Stromal cell of bone marrow (primary cell): Measurements from ENCODE around the gene DNAH1.
A peak's percentile ranks its signal among the peaks of the same experiment; 100 is the strongest.

Experiments used
- DNase-seq: peaks from one replicate; pipeline ENCODE4 v3.0.0-alpha.2; 2012; ENCODE audit warnings: low read depth

DNAH1 gene

GRCh38 chr3:52311576-52312119 lies 4.5 kb upstream of the DNAH1 start:
- DNase-seq, result no peak

GRCh38 chr3:52313188-52313773 lies 2.8 kb upstream of the DNAH1 start:
- no peak for DNase-seq

- DNase-seq, result peak; percentile 28
Observed at GRCh38 chr3:52313774-52314188, 2.3 kb upstream of the DNAH1 start.

- peak; percentile 28 for DNase-seq
Observed at GRCh38 chr3:52314489-52314888, 1.6 kb upstream of the DNAH1 start.

DNA sequence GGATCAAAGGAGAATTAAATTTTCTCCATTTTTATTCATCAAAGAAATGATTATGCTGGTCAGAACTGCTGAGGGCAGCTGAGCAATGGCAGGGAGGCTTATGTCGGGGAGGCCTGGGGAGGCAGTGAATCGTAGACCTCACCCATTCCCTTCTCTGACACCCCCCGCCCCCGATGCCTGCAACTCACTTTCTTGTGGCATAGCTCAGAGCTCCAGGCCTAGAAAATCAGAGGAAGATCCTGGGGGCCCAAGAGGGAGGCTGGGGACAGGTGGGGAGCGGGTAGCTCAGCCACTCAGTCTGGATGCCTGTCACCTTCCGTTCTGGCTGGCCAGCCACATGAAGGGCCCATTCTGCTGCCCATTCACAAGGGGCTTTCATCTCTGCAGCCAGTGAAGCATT lies 1.1 kb upstream of the DNAH1 start:
- DNase-seq, result no peak

DNA sequence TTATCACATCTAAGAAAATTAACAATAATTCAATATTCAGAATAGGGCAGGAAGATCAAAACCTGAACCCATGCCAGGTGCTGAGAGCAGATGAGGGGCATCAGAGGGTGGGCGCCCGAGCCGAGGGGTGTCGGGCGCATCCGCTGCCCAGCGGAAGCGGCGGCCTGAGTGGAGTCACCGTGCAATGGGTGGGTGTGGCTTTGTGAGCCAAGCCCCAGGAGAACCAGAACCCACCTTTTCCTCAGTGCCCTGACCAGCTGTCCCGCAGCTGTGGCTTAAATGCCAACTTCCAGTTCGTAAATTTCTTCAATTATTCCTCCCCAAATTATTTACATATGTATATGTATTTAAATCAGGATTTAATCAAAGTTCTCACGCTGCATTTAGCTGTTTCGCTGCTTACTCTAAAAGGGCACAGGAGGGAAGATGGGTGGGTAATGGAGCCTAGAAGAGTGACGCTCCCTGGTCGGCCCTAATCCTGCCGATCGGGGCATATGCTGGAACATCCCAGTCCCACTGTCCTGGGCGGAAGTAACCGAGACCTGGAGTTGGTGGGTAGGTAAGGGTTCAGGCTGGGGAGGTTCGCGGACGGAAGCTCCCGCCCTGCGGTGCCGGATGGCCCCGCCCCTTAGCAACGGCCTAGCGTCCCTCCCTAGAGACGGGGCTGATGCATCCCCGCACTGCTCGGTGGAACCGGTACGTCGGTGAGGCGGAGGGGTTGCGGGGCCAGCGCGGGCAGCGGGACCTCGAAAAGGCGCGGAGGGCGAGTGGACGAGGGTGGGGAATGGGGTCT lies 1.3 kb downstream of the DNAH1 start:
- DNase-seq, result no peak

DNA sequence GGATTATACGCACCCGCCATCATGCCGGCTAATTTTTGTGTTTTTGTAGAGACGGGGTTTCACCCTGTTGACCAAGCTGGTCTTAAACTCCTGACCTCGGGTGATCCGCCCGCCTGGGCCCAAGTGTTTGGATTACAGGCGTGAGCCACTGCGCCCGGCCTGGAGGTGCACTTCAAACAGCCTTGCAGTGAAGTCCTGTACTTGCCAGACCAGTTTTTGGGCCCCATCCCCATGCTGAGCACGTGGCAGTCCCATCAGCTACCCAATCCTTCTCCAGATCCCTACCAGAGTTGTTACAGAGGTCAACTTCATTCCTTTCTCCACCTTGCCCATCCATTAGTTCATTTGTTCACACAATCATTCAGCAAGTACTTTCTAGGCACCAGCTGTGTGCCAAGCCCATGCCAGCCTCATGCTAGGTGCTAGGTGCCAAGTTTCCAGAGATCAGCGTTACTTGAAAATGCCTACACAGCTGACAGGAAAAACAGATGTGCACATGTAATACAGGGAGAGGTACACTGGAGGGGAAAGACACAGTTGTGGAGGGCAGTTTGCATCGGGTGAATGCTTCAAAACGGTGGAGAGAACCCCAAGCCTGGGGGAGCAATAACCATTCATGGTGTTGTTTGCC lies 2.2 kb downstream of the DNAH1 start:
- no peak for DNase-seq

GRCh38 chr3:52319921-52320595 lies 3.9 kb downstream of the DNAH1 start:
- no peak for DNase-seq

DNA sequence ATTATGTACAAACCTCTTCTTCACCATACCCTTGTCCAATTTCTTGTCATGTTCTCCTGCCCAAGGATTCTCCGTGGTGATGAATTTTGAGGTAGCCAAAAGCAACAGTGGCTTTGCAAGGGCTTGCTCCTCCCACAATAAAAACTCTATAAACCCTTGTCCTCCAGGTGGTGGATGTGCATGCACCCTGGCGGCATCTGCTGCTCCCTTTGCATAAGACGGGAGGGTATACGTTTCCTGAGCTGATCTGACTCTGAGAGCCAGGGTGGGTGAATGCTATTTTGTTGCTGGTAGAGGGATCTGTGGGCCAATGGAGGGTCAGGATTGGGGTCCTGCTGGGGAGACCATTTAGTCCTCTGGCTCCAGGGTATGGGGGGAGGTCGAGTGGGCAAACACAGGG lies 5.4 kb downstream of the DNAH1 start:
- no peak for DNase-seq

- no peak for DNase-seq
Observed at GRCh38 chr3:52322466-52322865, 6.3 kb downstream of the DNAH1 start.

DNA sequence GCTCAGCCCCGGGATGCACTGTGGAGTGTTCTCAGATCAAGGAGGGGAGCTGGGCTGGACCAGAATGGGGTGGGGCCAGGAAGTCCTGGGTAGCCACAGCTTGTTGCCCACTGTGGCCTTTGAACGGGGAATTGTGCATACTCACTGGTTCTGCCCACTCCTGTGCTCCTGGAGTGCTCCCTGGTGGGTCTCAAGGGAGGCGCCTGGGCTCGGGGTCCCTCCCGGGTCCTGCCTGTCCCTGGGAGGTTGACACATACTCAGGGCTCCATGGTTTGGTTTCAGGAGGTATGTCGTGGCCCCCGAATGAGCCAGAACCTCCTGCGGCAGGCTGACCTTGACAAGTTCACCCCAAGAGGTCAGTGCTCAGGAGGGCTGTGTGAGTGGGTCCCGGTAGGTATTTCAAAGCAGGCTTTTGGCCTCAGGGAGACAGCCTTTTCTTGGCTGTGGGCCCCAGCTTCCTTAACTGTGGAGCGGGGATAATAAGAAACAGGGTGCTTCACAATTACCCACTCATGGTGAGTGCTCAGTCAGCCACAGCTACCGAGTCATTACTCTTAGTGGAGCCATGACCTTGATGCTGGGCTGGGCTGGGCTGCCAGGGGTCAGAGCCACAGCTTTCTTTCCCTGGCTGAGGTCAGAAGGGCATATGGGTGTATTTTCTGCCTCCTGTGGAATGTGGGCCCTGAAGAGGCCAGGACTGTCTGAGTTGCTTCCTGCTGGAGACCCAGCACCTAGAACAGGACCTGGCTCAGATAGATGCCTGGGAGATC lies 7.6 kb downstream of the DNAH1 start:
- no peak for DNase-seq

GRCh38 chr3:52324676-52325075 lies 8.6 kb downstream of the DNAH1 start:
- DNase-seq, result no peak

DNA sequence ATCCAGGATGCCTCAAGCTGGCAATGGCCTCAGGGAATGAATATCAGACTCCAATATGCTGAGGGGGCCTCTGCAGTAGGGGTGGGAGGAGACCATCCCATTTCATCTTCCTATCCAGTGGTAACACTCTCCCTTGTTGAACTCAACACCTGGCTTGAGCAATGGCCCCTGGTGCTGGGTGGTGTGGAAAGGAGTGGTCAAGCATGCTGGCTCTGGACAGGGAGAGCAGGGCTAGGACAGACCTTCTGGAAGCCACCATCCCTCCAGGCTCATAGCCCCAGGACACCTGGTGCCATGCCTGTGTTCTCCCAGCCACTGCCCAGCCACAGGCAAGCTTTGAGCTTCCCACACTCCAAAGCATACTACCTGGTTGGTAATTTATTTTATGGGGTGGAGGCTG lies 9.6 kb downstream of the DNAH1 start:
- no peak for DNase-seq

GRCh38 chr3:52326976-52327375 lies 10.9 kb downstream of the DNAH1 start:
- no peak for DNase-seq

DNA sequence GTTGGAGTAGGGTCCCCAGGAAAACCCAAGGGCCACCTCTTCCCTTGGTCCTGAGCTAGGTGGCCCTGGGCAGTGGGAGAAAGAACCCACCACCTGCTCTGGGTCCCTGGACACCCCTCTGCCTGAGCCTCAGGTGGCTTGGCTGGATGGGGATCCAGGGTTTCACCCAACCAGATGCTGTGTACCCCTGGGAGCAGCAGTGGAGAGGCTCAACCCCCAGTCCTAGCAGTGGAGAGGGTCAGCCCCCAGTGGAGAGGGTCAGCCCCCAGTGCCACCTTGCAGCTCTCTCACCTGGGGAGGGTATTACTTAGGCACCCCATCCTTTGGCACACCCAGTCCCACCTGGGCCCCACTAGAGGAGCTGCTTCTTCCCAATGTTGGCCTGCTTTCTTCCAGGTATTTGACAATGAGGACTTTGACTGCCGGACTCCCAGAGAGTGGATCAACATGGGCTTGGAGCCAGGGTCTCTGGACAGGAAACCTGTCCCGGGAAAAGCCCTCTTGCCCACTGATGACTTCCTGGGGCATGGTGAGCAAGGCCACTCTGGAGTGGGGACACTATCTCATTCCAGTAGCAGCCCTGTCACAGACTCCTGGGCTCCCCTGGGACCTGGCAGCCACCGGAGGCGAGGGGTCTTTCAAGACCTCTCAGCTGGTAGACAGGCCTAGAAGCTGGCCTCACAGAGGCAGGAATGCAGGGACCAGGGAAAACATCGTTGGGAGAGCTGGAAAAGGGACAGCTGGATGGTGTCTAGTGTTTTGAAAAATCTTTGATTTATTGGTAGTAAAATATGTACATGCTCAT lies 11.6 kb downstream of the DNAH1 start:
- no peak for DNase-seq

DNA sequence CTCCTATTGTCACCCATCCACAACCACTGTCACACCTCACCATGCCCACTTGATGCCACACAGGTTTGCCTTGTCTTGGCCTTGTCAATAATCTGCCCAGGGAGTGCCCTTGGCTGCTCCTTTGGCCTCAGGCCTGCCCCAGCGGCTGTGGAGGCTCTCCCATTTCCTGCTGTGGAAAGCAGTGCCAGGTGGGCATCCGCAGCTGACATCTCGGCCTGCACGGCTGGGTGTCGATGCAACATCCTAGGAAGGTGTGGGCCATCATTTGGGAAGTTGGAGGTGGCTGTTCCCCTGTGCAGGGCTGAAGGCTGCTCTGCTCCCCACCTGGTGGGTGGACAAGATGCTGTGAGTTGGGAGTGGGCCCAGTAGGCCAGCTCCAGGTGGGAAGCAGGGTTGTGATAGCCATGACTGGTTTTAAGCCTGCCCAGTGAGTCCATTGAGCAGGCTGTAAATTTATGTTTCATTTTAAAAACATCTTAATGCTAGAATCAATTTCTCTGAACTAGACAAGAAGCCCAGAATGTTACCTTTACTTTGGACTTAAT lies 12.5 kb downstream of the DNAH1 start:
- DNase-seq, result no peak

GRCh38 chr3:52330194-52330805 lies 14.2 kb downstream of the DNAH1 start:
- no peak for DNase-seq

DNA sequence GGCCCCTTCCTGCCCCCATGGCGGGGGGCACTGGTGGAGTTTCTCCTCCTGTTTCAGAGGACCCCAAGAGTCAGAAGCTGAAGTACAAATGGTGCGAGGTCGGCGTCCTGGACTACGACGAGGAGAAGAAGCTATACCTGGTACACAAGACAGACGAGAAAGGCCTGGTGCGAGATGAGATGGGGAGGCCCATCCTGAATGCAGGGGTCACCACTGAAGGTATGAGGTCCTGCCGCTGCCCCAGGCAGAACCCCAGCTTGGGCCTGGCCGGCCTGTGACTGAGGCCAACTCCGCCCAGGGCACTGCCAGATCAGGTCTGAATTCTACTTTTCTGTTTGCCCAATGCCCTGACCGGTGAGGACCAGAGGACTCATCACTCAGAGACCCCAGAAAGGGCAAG lies 15.0 kb downstream of the DNAH1 start:
- DNase-seq, result no peak

- DNase-seq, result no peak
Observed at GRCh38 chr3:52331906-52332305, 15.8 kb downstream of the DNAH1 start.

DNA sequence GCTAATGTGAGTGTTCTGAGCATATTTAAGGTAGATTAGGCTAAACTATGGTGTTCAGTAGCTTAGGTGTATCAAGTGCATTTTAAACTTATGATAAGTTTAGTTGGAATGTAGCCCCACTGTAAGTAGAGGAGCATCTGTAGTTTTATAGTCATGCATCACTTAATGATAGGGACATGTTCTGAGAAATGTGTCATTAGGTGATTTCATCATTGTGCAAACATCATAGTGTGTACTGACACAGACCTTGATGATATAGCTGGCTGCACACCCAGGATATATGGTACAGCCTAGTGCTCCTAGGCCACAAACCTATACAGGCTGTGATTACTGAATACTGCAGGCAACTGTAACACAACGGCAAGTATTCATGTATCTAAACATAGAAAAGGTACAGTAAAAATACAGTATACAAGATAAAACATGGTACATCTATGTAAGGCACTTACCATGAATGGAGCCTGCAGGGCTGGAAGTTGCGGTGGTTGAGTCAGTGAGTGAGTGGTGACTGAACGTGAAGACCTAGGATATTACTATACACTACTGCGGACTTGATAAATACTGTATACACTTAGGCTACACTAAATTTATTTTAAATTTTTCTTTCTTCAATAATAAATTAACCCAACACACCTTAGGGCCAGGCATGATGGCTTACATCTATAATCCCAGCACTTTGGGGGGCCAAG lies 17.9 kb downstream of the DNAH1 start:
- DNase-seq, result no peak
